Measurements from ENCODE around the gene HCFC2.

Gene HCFC2

GRCh38 chr12:104122298-104122697, 58.0 kb downstream of the HCFC2 start:
- Histone ChIP-seq H3K4me3 (ENCODE audit: low read depth, low read length) (no peak overlapping the region), H3K4me1 (ENCODE audit: control insufficient read depth, insufficient read depth, low read length) (no peaks in the 10 kb centered on the region), H3K36me3 (ENCODE audit: control insufficient read depth in 2 of 2, insufficient read depth in 1 of 2, low read length in 2 of 2) (peaks cover 74 to 81% of the 10 kb centered on the region in 2 experiments), H3K9me3 (ENCODE audit: control insufficient read depth, insufficient read depth, low read depth, low read length) (no peaks in the 10 kb centered on the region), H3K27ac (ENCODE audit: extremely low read depth, low read depth, low read length) (no peak overlapping the region)
- TF ChIP-seq ELK4 (IDR thresholded peaks at IDR 0.05; ENCODE audit: borderline replicate concordance, low read depth, low read length) (no peak), ZNF785 (tag by site-specific recombination; IDR thresholded peaks at IDR 0.05) (no peak), PRDM4 (tag by site-specific recombination; IDR thresholded peaks at IDR 0.05) (no peak), ZNF837 (tag by site-specific recombination; IDR thresholded peaks at IDR 0.05) (no peak), ZBTB8A (tag by site-specific recombination; IDR thresholded peaks at IDR 0.05) (no peak), ZNF843 (tag by site-specific recombination; IDR thresholded peaks at IDR 0.05) (no peak)
- ChIA-PET POLR2A (interaction anchor here (1.8 kb wide), 1 partner anchor 15 kb away, joined by 7 read pairs; the partner anchor contains the start of gene NFYB), CTCF (interaction anchor here (0.6 to 5.2 kb wide), 3 partner anchors 10 to 215 kb away, joined by 3 to 42 read pairs (median 4); no protein-coding TSS in a partner anchor)

- no peak overlapping the region for H3K4me3 ChIP-seq (ENCODE audit: low read depth, low read length)
- ChIA-PET POLR2A (interaction anchor here (1.3 kb wide), 1 partner anchor 12 kb away, joined by 7 read pairs; the partner anchor contains the start of gene NFYB), CTCF (no interaction called here)
- H3K27ac ChIP-seq (ENCODE audit: extremely low read depth, low read depth, low read length), result no peak overlapping the region
- no peak for TF ChIP-seq ZNF112 (tag by site-specific recombination; IDR thresholded peaks at IDR 0.05)
- TF ChIP-seq PRDM10 (tag by site-specific recombination; IDR thresholded peaks at IDR 0.05), result no peak
- TF ChIP-seq GFI1B (tag by site-specific recombination; IDR thresholded peaks at IDR 0.05), result no peak
- no peak for TF ChIP-seq REPIN1 (tag by site-specific recombination; IDR thresholded peaks at IDR 0.05; ENCODE audit: low read depth)
- TF ChIP-seq ZNF184 (tag by site-specific recombination; IDR thresholded peaks at IDR 0.05), result no peak
- no peak for TF ChIP-seq KLF7 (tag by site-specific recombination; IDR thresholded peaks at IDR 0.05; ENCODE audit: borderline replicate concordance)
- H3K4me1 ChIP-seq (ENCODE audit: control insufficient read depth, insufficient read depth, low read length), result no peaks in the 10 kb centered on the region
- H3K9me3 ChIP-seq (ENCODE audit: control insufficient read depth, insufficient read depth, low read depth, low read length), result no peaks in the 10 kb centered on the region
- peaks cover 51 to 81% of the 10 kb centered on the region in 2 experiments for H3K36me3 ChIP-seq (ENCODE audit: control insufficient read depth in 2 of 2, insufficient read depth in 1 of 2, low read length in 2 of 2)
These were observed 62.2 kb downstream of the HCFC2 start for GRCh38 chr12:104126548-104126947.

GRCh38 chr12:104130760-104131159, 66.4 kb downstream of the HCFC2 start:
- H3K4me1 ChIP-seq (ENCODE audit: control insufficient read depth, insufficient read depth, low read length), result no peaks in the 10 kb centered on the region
- no peaks in the 10 kb centered on the region for H3K9me3 ChIP-seq (ENCODE audit: control insufficient read depth, insufficient read depth, low read depth, low read length)
- H3K4me3 ChIP-seq (ENCODE audit: low read depth, low read length), result no peak overlapping the region
- no peak overlapping the region for H3K27ac ChIP-seq (ENCODE audit: extremely low read depth, low read depth, low read length)
- peaks cover 25 to 83% of the 10 kb centered on the region in 2 experiments for H3K36me3 ChIP-seq (ENCODE audit: control insufficient read depth in 2 of 2, insufficient read depth in 1 of 2, low read length in 2 of 2)
- POLR2A ChIA-PET, result no interaction called here
- CTCF ChIA-PET, result interaction anchor here (1.1 kb wide), 1 partner anchor 22 kb away, joined by 3 read pairs; no protein-coding TSS in a partner anchor
- TF ChIP-seq ZNF843 (tag by site-specific recombination; IDR thresholded peaks at IDR 0.05) (no peak), ZBTB11 (tag by site-specific recombination; conservative IDR thresholded peaks at IDR 0.05; ENCODE audit: low read depth) (no peak), ZNF626 (tag by site-specific recombination; IDR thresholded peaks at IDR 0.05) (no peak)
